HepG2 (cell line): Measurements from ENCODE around the gene CARMIL3. TPM values are rescaled to one million over a fixed set of nuclear protein-coding genes. Genes with fewer than 3 reads are reported as not detected.

Source experiments
- ARNT2 ChIP-seq: sonication (generic); formaldehyde crosslinking; IDR thresholded peaks from 2 replicates; pipeline ENCODE4 v1.8.0; 2022; ENCODE audit warnings: mild to moderate bottlenecking, low read depth, missing genetic modification reagents, moderate library complexity
- ATF7 ChIP-seq, 2 experiments: fragments of 450-650 bp in 1 of 2; sonication (generic) in 1 of 2; formaldehyde crosslinking in 1 of 2; IDR thresholded peaks; 2 replicates each; pipeline versions ENCODE4 v1.4.0 to v1.6.1; 2016 to 2020; ENCODE audit warnings: antibody characterized with exemption in 1 of 2, mild to moderate bottlenecking in 1 of 2, missing genetic modification reagents in 1 of 2
- FOSL2 ChIP-seq: sonication (generic); formaldehyde crosslinking; IDR thresholded peaks from 2 replicates; pipeline ENCODE4 v1.4.0; 2020; ENCODE audit warnings: missing genetic modification reagents
- FOXA1 ChIP-seq, 2 experiments: fragments of 450-650 bp in 1 of 2; sonication (generic) in 1 of 2; formaldehyde crosslinking in 1 of 2; IDR thresholded peaks; 2 replicates each; pipeline versions ENCODE4 v1.4.0 to v1.6.1; 2016 to 2020; ENCODE audit warnings: missing genetic modification reagents in 1 of 2
- FOXC1 ChIP-seq: sonication (generic); formaldehyde crosslinking; IDR thresholded peaks from 2 replicates; pipeline ENCODE4 v1.8.0; 2022; ENCODE audit warnings: mild to moderate bottlenecking, missing genetic modification reagents, borderline replicate concordance
- HHEX ChIP-seq: IDR thresholded peaks from 2 replicates; pipeline ENCODE4 v1.6.1; 2016; ENCODE audit warnings: control low read depth
- HNRNPH1 ChIP-seq: fragments of 200-400 bp; formaldehyde crosslinking; optimal IDR thresholded peaks from 2 replicates; pipeline ENCODE3; 2017; ENCODE audit warnings: mild to moderate bottlenecking, low read depth, low read length
- HNRNPLL ChIP-seq: fragments of 200-400 bp; formaldehyde crosslinking; IDR thresholded peaks from 2 replicates; pipeline ENCODE4 v1.6.1; 2017; ENCODE audit warnings: mild to moderate bottlenecking, low read depth, low read length; ENCODE audit not compliant: poor library complexity, severe bottlenecking
- IRX3 ChIP-seq: sonication (generic); formaldehyde crosslinking; IDR thresholded peaks from 2 replicates; pipeline ENCODE4 v1.8.1; 2023; ENCODE audit warnings: mild to moderate bottlenecking, low read depth, missing genetic modification reagents, borderline replicate concordance
- KLF13 ChIP-seq: sonication (generic); formaldehyde crosslinking; IDR thresholded peaks from 2 replicates; pipeline ENCODE4 v1.4.0; 2020; ENCODE audit warnings: mild to moderate bottlenecking, missing genetic modification reagents
- MBD4 ChIP-seq: IDR thresholded peaks from 2 replicates; pipeline ENCODE4 v1.6.1; 2012; ENCODE audit warnings: low read length, inconsistent platforms, borderline replicate concordance
- MIXL1 ChIP-seq: IDR thresholded peaks from 2 replicates; pipeline ENCODE4 v1.6.1; 2016
- MZF1 ChIP-seq: sonication (generic); formaldehyde crosslinking; IDR thresholded peaks from 2 replicates; pipeline ENCODE4 v1.8.1; 2023; ENCODE audit warnings: mild to moderate bottlenecking, missing genetic modification reagents, borderline replicate concordance
- NFIB ChIP-seq: sonication (generic); formaldehyde crosslinking; IDR thresholded peaks from 2 replicates; pipeline ENCODE4 v1.9.0; 2021; ENCODE audit warnings: missing genetic modification reagents, mild to moderate bottlenecking, borderline replicate concordance
- NFKB2 ChIP-seq: sonication (generic); formaldehyde crosslinking; IDR thresholded peaks from 2 replicates; pipeline ENCODE4 v1.4.0; 2020; ENCODE audit warnings: missing genetic modification reagents, borderline replicate concordance
- NKX3-1 ChIP-seq: sonication (generic); formaldehyde crosslinking; IDR thresholded peaks from 2 replicates; pipeline ENCODE4 v1.5.0; 2020; ENCODE audit warnings: missing genetic modification reagents
- PTBP1 ChIP-seq: fragments of 200-400 bp; formaldehyde crosslinking; IDR thresholded peaks from 2 replicates; pipeline ENCODE4 v1.6.1; 2018; ENCODE audit warnings: low read length, low read depth; ENCODE audit not compliant: poor library complexity, severe bottlenecking
- SAFB2 ChIP-seq: sonication (generic); formaldehyde crosslinking; IDR thresholded peaks from 2 replicates; pipeline ENCODE4 v1.5.1; 2020; ENCODE audit warnings: missing genetic modification reagents, low read depth, mild to moderate bottlenecking, borderline replicate concordance
- SMC3 ChIP-seq: IDR thresholded peaks from 2 replicates; pipeline ENCODE4 v1.6.1; 2011; ENCODE audit warnings: low read length, improper control_type of control experiment
- SNAPC2 ChIP-seq: sonication (generic); formaldehyde crosslinking; IDR thresholded peaks from 2 replicates; pipeline ENCODE4 v1.8.1; 2022; ENCODE audit warnings: mild to moderate bottlenecking, missing genetic modification reagents
- SRSF9 ChIP-seq: fragments of 200-400 bp; formaldehyde crosslinking; IDR thresholded peaks from 2 replicates; pipeline ENCODE4 v1.6.1; 2018; ENCODE audit warnings: borderline replicate concordance, mild to moderate bottlenecking, low read depth, low read length; ENCODE audit not compliant: insufficient read depth, poor library complexity, severe bottlenecking
- ZBTB7A ChIP-seq: sonication (generic); formaldehyde crosslinking; IDR thresholded peaks from 2 replicates; pipeline ENCODE4 v1.8.0; 2022; ENCODE audit warnings: mild to moderate bottlenecking, missing genetic modification reagents
- ZNF121 ChIP-seq: sonication (generic); formaldehyde crosslinking; IDR thresholded peaks from 2 replicates; pipeline ENCODE4 v1.5.0; 2020; ENCODE audit warnings: mild to moderate bottlenecking, missing genetic modification reagents
- ZNF510 ChIP-seq: sonication (generic); formaldehyde crosslinking; IDR thresholded peaks from 2 replicates; pipeline ENCODE4 v1.4.0; 2020; ENCODE audit warnings: low read depth, mild to moderate bottlenecking, missing genetic modification reagents
- ZNF563 ChIP-seq: sonication (generic); formaldehyde crosslinking; IDR thresholded peaks from 2 replicates; pipeline ENCODE4 v1.8.0; 2022; ENCODE audit warnings: mild to moderate bottlenecking, moderate library complexity, missing genetic modification reagents
- ZSCAN29 ChIP-seq: sonication (generic); formaldehyde crosslinking; conservative IDR thresholded peaks from 2 replicates; pipeline ENCODE4 v1.4.0; 2020; ENCODE audit warnings: mild to moderate bottlenecking, missing genetic modification reagents
- polyA plus RNA-seq, 8 experiments: library from polyadenylated mRNA; depleted of rRNA in 3 of 8; stranded (reverse) in 7 of 8; unstranded in 1 of 8; fragments of >200 nt; fragmentation: Illumina TruSeq in 4 of 8; extraction: Trizol in 4 of 8; gene quantifications; 2 replicates each; pipeline versions ENCODE4 v1.2.1 to v1.2.3, GENCODE V29; 2011 to 2016; ENCODE audit warnings: low read depth in 4 of 8, missing spikeins in 1 of 8, mixed read lengths in 1 of 8; ENCODE audit not compliant: insufficient read depth in 1 of 8
- total RNA-seq, 5 experiments: library from RNA; depleted of rRNA; stranded (reverse); fragments of >200 nt; fragmentation: Illumina TruSeq; extraction: Trizol; gene quantifications; 2 replicates each; pipeline ENCODE4 v1.2.3, GENCODE V29; 2016; ENCODE audit warnings: low read depth in 1 of 5
- TF ChIP-seq, protein P1 (sequence below): sonication (generic); formaldehyde crosslinking; IDR thresholded peaks from 2 replicates; pipeline ENCODE4 v1.4.0; 2020; ENCODE audit warnings: missing genetic modification reagents
- TF ChIP-seq, protein P2 (sequence below): sonication (generic); formaldehyde crosslinking; conservative IDR thresholded peaks from 2 replicates; pipeline ENCODE4 v1.8.1; 2023; ENCODE audit warnings: missing genetic modification reagents

CARMIL3 gene
- total and polyA plus RNA-seq, 2 of the 13 experiments (the other 11 are each of a cell fraction or from before 2014, with no cell fraction given), result 0.27 to 0.55 TPM

DNA sequence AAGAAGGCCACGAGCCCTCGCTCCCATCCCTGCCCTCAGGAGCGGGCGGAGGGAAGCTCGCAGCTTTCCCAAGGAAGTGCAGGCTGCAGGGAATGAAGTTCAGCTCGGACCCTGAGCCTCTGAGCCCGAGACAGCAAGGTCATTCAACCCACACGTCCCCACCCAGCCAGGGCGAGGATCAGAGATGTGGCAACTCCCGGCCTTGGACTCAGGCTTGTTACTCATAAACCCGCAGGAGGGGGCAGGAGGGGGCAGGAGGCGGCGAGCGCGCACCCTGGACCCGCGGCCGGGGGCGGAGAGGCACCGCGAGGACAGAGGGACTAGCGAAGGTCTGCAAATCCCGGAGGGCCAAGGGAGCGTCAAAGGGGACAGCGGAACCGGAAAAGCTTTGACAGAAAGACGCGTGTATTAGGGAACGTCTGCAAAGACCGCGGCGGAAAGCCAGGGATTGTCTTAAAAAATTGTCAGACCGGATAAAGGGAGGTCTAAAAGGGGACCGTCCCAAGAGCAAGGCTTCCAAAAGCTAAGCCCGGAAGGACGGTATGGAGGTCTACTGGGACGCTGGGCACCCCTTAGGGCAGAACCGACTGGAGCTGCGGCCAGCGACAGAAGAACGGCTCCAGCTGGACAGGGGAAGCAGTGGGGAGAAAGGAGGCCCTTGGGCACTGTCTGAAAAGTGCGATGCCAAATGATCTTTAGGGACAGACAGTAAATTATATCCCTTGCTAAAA, 62.2 kb downstream of the CARMIL3 start (continued):
- TF ChIP-seq, protein P1, sequence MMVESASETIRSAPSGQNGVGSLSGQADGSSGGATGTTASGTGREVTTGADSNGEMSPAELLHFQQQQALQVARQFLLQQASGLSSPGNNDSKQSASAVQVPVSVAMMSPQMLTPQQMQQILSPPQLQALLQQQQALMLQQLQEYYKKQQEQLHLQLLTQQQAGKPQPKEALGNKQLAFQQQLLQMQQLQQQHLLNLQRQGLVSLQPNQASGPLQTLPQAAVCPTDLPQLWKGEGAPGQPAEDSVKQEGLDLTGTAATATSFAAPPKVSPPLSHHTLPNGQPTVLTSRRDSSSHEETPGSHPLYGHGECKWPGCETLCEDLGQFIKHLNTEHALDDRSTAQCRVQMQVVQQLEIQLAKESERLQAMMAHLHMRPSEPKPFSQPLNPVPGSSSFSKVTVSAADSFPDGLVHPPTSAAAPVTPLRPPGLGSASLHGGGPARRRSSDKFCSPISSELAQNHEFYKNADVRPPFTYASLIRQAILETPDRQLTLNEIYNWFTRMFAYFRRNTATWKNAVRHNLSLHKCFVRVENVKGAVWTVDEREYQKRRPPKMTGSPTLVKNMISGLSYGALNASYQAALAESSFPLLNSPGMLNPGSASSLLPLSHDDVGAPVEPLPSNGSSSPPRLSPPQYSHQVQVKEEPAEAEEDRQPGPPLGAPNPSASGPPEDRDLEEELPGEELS (CRISPR knock-in tag), result peak; percentile 99
- TF ChIP-seq KLF13 (CRISPR knock-in tag), result no peak; the same call in 1 of the 2 replicates
- TF ChIP-seq SNAPC2 (CRISPR knock-in tag), result peak; percentile 99
- TF ChIP-seq ZSCAN29, result peak; percentile 99
- TF ChIP-seq SRSF9, result no peak
- TF ChIP-seq, protein P2, sequence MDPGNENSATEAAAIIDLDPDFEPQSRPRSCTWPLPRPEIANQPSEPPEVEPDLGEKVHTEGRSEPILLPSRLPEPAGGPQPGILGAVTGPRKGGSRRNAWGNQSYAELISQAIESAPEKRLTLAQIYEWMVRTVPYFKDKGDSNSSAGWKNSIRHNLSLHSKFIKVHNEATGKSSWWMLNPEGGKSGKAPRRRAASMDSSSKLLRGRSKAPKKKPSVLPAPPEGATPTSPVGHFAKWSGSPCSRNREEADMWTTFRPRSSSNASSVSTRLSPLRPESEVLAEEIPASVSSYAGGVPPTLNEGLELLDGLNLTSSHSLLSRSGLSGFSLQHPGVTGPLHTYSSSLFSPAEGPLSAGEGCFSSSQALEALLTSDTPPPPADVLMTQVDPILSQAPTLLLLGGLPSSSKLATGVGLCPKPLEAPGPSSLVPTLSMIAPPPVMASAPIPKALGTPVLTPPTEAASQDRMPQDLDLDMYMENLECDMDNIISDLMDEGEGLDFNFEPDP (CRISPR knock-in tag), result no peak
- no peak for TF ChIP-seq MBD4
- no peak for TF ChIP-seq FOXA1 (IDR thresholded peaks at IDR 0.05)
- TF ChIP-seq FOXA1 (CRISPR knock-in tag; IDR thresholded peaks at IDR 0.05), result peak; percentile 87
- TF ChIP-seq MZF1 (CRISPR knock-in tag), result peak; percentile 74; the same call in 1 of the 2 replicates
- TF ChIP-seq FOSL2 (CRISPR knock-in tag), result peak; percentile 96
- TF ChIP-seq IRX3 (CRISPR knock-in tag), result peak; percentile 86
- peak; percentile 95 for TF ChIP-seq ZBTB7A (CRISPR knock-in tag)
- peak; percentile 16; the same call in 1 of the 2 replicates for TF ChIP-seq SMC3
- peak; percentile 14 for TF ChIP-seq HNRNPLL
- TF ChIP-seq HHEX (CRISPR knock-in tag), result 0 out of 2 replicates have a peak, but pooled peaks have one; percentile 68
- peak; percentile 92 for TF ChIP-seq SAFB2 (CRISPR knock-in tag)
- TF ChIP-seq FOXC1, result peak; percentile 92; the same call in 1 of the 2 replicates
- TF ChIP-seq ARNT2 (CRISPR knock-in tag), result peak; percentile 97
- TF ChIP-seq NFKB2 (CRISPR knock-in tag), result peak; percentile 97
- TF ChIP-seq ZNF563 (CRISPR knock-in tag), result peak; percentile 92
- peak; percentile 86 for TF ChIP-seq ZNF121 (CRISPR knock-in tag)
- peak; percentile 49; the same call in 1 of the 2 replicates for TF ChIP-seq ZNF510 (CRISPR knock-in tag)
- peak; percentile 100 for TF ChIP-seq MIXL1 (CRISPR knock-in tag)
- no peak for TF ChIP-seq PTBP1
- TF ChIP-seq NFIB, result no peak
- peak; percentile 95 for TF ChIP-seq NKX3-1 (CRISPR knock-in tag)
- no peak for TF ChIP-seq HNRNPH1
- TF ChIP-seq ATF7 (IDR thresholded peaks at IDR 0.05), result peak; percentile 74
- TF ChIP-seq ATF7 (CRISPR knock-in tag; IDR thresholded peaks at IDR 0.05), result peak; percentile 99
